Fibroblast of skin of abdomen (primary cell): ENCODE measurements around the gene SHH.
"Not testable (repeated sequence)": the region's sequence is repeated elsewhere in the genome, so short reads cannot be mapped to it uniquely, and the experiment has no call there.

Source experiments
- DNase-seq: peaks from one replicate; pipeline ENCODE4 v3.0.0-alpha.2; 2013

Gene SHH

DNA sequence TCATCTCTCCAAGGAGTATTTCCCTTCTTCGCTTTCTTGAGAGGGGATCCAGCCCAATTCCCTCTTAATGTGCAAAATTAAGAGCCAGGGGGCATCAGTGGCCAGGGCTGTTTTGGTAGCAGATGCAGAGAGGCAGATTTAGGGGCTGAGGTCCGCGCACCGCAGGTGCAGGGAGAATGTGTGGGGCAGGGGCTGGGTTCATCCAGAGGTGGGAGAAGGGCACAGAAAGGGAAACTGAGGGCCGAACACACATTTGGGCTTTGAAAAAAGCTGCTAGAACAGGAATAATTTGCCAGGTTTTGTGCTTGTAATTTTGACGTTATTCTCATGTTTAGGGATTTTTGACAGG lies 6.5 kb upstream of the SHH start:
- no peak for DNase-seq

GRCh38 chr7:155818154-155818819 lies 6.0 kb upstream of the SHH start:
- DNase-seq: no peak

- DNase-seq: not testable (repeated sequence)
These were observed 5.3 kb upstream of the SHH start for GRCh38 chr7:155817515-155817914.

DNA sequence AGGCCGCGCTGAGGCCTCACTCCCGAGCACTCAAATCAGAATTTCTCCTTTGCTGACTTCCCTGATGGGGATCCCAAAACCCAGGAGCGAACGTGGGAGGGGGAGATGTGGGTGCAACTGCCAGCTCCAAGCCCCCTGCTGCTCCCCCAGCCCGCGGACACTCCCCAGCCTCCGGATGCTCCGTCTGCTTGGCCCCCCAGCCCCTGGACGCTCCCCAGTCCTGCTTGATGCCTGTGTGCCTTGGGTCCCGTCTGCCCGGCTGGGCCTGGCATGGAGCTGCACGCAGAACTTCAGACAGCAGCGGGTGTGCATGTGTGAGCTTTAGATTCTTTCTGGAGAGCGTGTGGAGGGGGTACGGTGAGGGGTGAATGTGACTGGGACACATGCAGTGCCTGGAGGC lies 4.7 kb upstream of the SHH start:
- DNase-seq: no peak

GRCh38 chr7:155816192-155816508 lies 3.9 kb upstream of the SHH start:
- DNase-seq: no peak

DNA sequence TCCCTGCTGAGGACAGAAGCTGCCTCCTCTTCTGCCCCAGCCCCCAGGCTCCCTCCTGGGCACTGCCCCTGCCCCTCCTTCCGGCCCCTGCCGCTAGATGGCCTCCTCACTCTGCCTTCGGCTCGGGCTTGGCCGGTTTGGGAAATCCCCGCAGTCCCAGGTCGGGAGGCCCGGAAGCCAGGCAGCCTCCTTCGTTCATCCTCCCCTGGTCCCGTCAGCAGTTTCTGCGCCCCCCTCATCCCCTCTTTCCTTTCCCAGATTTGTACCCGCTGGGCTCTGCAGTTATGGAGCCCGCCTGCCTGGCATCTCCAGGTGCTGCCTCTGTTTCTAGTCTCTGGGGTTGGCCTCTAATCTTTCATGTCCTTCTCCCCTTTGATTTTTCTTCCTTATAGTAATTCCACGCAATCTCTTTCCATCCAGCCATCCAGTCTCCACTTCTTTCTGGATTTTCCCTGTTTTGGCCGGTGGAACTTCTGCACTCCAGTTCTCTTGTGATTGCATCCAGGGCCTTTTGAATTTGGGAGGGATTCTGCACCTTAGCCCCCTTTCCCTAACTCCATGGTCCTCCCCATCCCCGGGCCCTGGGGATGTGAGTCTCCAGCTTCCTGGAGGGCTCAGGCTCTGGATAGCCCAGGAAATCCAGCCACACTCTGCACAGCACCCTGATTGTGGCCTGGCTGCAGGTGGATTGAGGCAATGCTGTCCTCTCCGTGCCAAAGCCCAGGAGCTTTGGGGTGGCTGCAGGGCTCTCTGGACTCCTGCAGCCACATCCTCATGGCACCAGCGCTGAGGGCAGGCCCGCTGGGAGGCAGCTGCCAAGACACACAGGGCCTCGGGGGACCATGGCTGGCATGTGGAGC lies 3.3 kb upstream of the SHH start:
- peak; percentile 26 for DNase-seq

GRCh38 chr7:155814316-155815276 lies 2.3 kb upstream of the SHH start:
- no peak for DNase-seq

DNA sequence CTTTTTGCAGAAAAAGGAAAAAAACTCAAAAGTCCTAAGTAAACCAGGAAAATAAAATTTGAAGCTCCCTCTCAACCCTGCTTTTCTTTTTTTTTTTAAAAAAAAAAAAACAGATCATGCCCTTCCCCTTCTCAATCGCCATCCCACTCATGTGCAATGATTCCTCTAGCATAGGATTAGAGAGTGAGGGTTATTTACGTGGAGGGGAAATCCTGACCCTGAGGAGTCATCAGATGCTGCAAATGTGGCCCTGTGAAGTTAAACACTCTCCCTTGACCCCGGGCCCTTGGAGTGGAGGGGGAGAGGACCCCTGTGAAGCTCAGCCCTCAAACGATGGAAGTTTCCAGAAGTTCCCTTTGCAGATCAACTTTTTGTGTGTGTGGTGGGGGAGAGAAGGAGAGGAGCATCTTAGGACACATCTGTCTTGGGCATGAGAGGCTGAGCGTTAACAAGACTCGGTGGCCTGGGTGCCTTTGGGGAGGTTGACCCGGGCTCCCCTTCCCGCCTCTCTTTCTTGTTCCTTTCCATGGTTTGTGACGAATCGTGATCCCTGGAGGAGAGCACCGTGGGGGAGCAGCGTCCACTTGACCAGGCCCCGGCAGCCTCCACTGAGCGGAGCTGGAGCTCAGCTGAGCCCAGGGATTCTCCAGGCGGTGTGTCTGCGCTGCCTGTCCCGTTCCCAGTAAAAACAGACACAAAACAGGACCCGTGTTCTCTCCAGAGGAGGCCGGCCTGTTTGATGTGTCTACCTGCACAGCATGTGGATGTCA lies 1.5 kb upstream of the SHH start:
- no peak for DNase-seq

GRCh38 chr7:155813125-155813524 lies 862 bp upstream of the SHH start:
- DNase-seq: no peak

GRCh38 chr7:155811560-155811894 lies 736 bp downstream of the SHH start:
- DNase-seq: no peak

DNA sequence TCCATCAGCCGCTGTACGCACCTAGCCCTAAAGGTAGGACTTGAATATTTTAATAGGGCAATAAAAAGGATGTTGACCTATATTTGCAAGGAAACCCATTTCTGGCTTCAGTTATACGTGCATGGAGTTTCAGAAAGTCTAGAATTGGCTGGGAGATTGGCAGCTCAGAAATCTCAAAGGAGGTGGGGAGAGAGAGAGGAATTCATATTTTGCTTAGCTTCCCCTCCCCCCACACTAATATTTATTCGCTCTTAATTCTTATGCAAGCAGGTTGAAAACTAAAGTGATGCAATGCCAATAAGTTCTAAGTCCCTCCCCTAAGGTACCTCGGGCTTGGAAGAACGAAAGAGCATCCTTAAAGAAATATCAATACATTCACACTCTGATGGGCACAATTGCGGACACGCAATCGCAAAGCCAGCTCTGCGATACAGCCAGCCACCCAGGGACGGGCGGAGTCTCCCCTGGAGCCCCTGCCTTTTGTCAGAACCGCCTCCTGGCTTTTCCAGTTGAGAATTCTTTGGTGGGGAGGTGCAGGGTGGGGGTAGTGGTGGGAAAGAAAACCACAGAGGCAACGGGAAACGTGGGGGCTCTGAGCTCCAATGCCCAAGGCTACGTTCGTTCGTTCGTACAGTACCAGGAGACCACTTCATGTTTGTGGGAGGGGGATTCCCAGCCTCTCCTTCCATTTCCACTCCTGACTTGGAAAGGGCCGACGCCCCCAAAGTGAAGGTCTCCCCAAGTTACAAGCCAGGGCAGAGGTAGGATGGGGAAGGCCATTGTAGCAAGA lies 1.3 kb downstream of the SHH start:
- no peak for DNase-seq

DNA sequence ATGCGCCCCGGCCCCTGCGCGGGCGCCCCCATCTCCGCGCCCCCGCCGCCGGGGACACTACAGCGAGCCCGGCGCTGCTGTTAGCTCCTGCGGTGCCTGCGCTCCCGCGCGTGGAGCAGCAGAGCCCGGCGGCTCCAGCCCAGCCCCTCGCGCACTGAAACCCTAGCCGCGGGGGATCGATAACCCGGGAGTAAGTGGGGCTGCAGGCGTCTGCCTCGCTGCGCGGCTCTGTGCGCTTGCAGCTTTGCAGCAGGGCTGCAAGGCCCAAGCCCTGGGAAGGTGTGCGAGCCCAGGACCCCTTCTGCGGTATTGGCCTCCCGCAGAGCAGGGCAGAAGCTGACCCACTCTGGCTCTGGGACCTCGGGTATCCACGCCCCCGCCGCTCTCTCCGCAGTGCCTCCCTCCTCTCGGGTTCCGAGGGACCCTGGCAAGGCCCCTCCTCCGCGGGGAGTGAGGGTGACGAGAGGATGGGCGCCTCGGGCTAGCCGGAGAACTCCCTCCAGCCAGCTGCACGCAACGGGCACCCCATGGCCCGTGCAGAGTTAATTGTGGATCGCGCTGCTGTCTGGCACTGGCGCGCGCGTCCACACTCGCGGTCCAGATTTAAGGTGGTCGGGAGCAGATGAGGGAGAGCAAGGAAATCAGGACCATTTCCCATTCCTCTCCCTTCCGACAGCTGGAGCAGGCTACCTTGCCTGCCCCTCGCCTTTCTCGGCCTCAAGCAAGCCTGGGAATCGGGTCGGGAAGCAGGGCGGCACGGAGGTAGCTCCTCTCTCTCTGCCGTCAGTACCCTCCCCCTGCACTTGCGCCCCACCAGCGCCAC lies 2.1 kb downstream of the SHH start:
- DNase-seq: no peak

DNA sequence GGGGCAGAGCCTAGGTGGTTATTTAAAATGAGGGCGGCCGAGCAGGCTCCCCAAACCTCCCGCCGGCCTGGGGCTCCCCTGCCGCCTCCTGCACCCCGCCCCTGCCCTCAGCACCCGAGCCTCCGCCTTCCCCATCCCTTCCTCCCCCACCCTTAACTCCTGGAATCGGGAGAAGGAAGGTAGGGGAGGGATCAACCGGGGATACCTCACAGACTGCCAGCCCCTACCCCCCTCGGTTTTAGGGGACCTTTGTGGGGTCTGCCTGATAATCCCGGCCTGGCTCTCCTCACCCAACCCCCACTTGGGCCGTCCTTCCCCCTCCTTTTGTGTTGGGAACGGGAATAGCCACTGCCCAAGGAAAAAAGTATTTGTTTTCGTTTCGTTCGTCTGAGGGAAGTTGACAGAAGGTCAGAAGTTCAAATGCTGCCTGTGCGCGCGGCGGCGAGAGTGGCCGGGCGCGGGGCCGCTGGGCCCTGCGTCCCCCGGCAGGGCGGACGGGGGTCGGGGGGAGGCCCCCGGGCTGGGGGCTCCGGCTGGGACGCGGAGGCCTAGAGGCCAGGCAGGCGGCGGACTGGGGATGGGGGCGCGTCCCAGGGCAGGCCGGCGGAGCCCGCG lies 2.8 kb downstream of the SHH start:
- no peak for DNase-seq

- DNase-seq: no peak
These were observed 3.5 kb downstream of the SHH start for GRCh38 chr7:155808549-155809331.

GRCh38 chr7:155807789-155808548 lies 4.3 kb downstream of the SHH start:
- DNase-seq: no peak

GRCh38 chr7:155807065-155807671 lies 5.1 kb downstream of the SHH start:
- no peak for DNase-seq

DNA sequence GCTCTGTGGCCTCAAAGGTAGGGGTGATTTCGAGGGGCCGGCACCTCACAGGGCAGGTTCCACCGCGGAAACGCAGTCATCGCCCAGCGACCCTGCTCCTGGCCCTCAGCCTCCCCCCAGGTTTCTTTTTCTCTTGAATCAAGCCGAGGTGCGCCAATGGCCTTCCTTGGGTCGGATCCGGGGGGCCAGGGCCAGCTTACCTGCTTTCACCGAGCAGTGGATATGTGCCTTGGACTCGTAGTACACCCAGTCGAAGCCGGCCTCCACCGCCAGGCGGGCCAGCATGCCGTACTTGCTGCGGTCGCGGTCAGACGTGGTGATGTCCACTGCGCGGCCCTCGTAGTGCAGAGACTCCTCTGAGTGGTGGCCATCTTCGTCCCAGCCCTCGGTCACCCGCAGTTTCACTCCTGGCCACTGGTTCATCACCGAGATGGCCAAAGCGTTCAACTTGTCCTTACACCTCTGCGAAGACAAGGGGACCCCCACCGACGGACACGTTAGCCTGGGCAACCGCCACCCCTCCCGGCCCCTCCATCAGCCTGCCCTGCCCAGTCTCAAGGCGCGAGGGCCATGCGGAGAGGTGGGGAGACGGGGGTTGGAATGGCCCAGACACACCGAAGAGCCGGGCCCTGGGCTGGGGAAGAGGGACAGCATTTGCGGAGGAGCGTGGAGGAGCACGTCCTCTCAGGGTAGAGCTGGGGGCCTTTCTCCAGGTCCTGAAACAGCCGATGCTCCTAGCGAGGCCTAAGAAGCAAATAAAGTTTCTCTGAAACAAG lies 6.0 kb downstream of the SHH start:
- no peak for DNase-seq

GRCh38 chr7:155805826-155806095 lies 6.5 kb downstream of the SHH start:
- no peak for DNase-seq
